HCT116 (cell line): ENCODE data around the gene TAPT1. TPM values are rescaled to one million over a fixed set of nuclear protein-coding genes. Genes with fewer than 3 reads are reported as not detected.

Experiments
- ATAC-seq: fragments of 200-7000 bp; cut with Tn5 transposase; 2 replicates; pipeline ENCODE4 v1.9.1; 2020; ENCODE audit warnings: mild to moderate bottlenecking, moderate library complexity
- BruUV-seq: library from RNA; stranded (reverse); fragments of 400-500 nt; replicated peaks from 2 replicates; lab custom pipeline; 2021; lab: Mats Ljungman, UMichigan
- CTCF ChIA-PET: fragments of 300-600 bp; sonication (Branson Sonifier 250); formaldehyde crosslinking; loops from one replicate; lab custom pipeline; 2021; ENCODE audit warnings: antibody characterized with exemption; lab: Charles Lee
- POLR2A ChIA-PET: fragments of 300-600, 350-600 bp; sonication (Branson Sonifier 250); formaldehyde crosslinking; loops from one replicate; lab custom pipeline; 2021; ENCODE audit warnings: antibody characterized with exemption; lab: Charles Lee
- RAD21 ChIA-PET, 2 experiments: fragments of 300-600 bp; sonication (Branson Sonifier 250); formaldehyde crosslinking; loops; one replicate each; lab custom pipeline; 2023; ENCODE audit warnings: low total read pairs in 2 of 2; ENCODE audit not compliant: uncharacterized antibody in 2 of 2, unreplicated experiment in 2 of 2, low non-redundant PET in 1 of 2; lab: Charles Lee
- DNase-seq: peaks from one replicate; pipeline ENCODE4 v3.0.0-alpha.2; 2010; ENCODE audit warnings: low read depth, low spot score
- H2AFZ ChIP-seq: fragments of 200-600 bp; shearing (Covaris generic), sonication (generic); 2 replicates; pipeline ENCODE4 v1.6.1; 2017; ENCODE audit warnings: low read depth, mixed run types, mixed read lengths, antibody characterized with exemption, low read length; ENCODE audit not compliant: poor library complexity, severe bottlenecking
- H3K27ac ChIP-seq: 2 replicates; pipeline ENCODE4 v1.5.1; 2012; ENCODE audit warnings: low read depth, low read length
- H3K27me3 ChIP-seq: fragments of 200-600 bp; sonication (generic); 2 replicates; pipeline ENCODE4 v1.6.1; 2016; ENCODE audit warnings: mixed run types, low read length, mixed read lengths; ENCODE audit not compliant: insufficient read depth
- H3K36me3 ChIP-seq, 2 experiments: fragments of 200-500 bp in 1 of 2; fragments of 200-600 bp in 1 of 2; sonication (Bioruptor generic) in 1 of 2; sonication (generic) in 1 of 2; 2 replicates each; pipeline versions ENCODE4 v1.5.1 to v1.6.1; 2014 to 2016; ENCODE audit warnings: low read length in 2 of 2, inconsistent platforms in 1 of 2, mixed read lengths in 1 of 2, mixed run types in 1 of 2; ENCODE audit not compliant: insufficient read depth in 2 of 2, control insufficient read depth in 1 of 2
- H3K4me1 ChIP-seq, 2 experiments: fragments of 200-600 bp in 1 of 2; sonication (generic) in 1 of 2; 2 replicates each; pipeline versions ENCODE4 v1.5.1 to v1.6.1; 2012 to 2017; ENCODE audit warnings: low read length in 2 of 2, inconsistent platforms in 1 of 2, mild to moderate bottlenecking in 1 of 2, mixed read lengths in 1 of 2, mixed run types in 1 of 2, moderate library complexity in 1 of 2; ENCODE audit not compliant: insufficient read depth in 2 of 2, control insufficient read depth in 1 of 2
- H3K4me2 ChIP-seq: fragments of 200-600 bp; sonication (generic); 2 replicates; pipeline ENCODE4 v1.6.1; 2017; ENCODE audit warnings: mixed run types, low read length, mixed read lengths
- H3K4me3 ChIP-seq, 2 experiments: fragments of 200-600 bp in 1 of 2; sonication (generic) in 1 of 2; replicated peaks in 1 of 2; 2 replicates each; pipeline ENCODE4 v1.5.1; 2011 to 2016; ENCODE audit warnings: low read length in 2 of 2, control low read depth in 1 of 2, low read depth in 1 of 2, mild to moderate bottlenecking in 1 of 2, mixed read lengths in 1 of 2, mixed run types in 1 of 2
- H3K79me2 ChIP-seq: fragments of 200-600 bp; sonication (generic); 2 replicates; pipeline ENCODE4 v1.6.1; 2017; ENCODE audit warnings: mild to moderate bottlenecking, mixed run types, low read length, moderate library complexity, mixed read lengths; ENCODE audit not compliant: insufficient read depth
- H3K9ac ChIP-seq: fragments of 200-600 bp; sonication (generic); 2 replicates; pipeline ENCODE4 v1.6.1; 2016; ENCODE audit warnings: low read length, mixed read lengths
- H3K9me2 ChIP-seq: fragments of 200-600 bp; sonication (generic), shearing (Covaris generic); 2 replicates; pipeline ENCODE4 v1.6.1; 2017; ENCODE audit warnings: mixed run types, mild to moderate bottlenecking, moderate library complexity; ENCODE audit not compliant: insufficient read depth
- H3K9me3 ChIP-seq, 2 experiments: fragments of 200-500 bp in 1 of 2; fragments of 200-600 bp in 1 of 2; sonication (Bioruptor generic) in 1 of 2; sonication (generic) in 1 of 2; 2 replicates each; pipeline ENCODE4 v1.6.1; 2014 to 2017; ENCODE audit warnings: low read length in 2 of 2, mixed read lengths in 2 of 2, inconsistent platforms in 1 of 2, low read depth in 1 of 2, mild to moderate bottlenecking in 1 of 2, mixed run types in 1 of 2, moderate library complexity in 1 of 2; ENCODE audit not compliant: control insufficient read depth in 1 of 2, insufficient read depth in 1 of 2
- H4K20me1 ChIP-seq: fragments of 200-600 bp; sonication (generic), shearing (Covaris generic); 2 replicates; pipeline ENCODE4 v1.6.1; 2017; ENCODE audit warnings: mixed run types, mild to moderate bottlenecking, moderate library complexity; ENCODE audit not compliant: insufficient read depth
- ATF3 ChIP-seq: IDR thresholded peaks from 2 replicates; pipeline ENCODE4 v1.6.1; 2012
- CBX3 ChIP-seq: IDR thresholded peaks from 2 replicates; pipeline ENCODE4 v1.6.1; 2012; ENCODE audit warnings: low read depth
- CEBPB ChIP-seq: IDR thresholded peaks from 2 replicates; pipeline ENCODE4 v1.6.1; 2012; ENCODE audit warnings: low read depth
- CTCF ChIP-seq, 3 experiments: fragments of 200-600 bp in 1 of 3; sonication (generic) in 1 of 3; IDR thresholded peaks in 2 of 3; conservative IDR thresholded peaks in 1 of 3; 2 replicates each; pipeline ENCODE4 v1.5.1; 2012 to 2017; ENCODE audit warnings: low read depth in 2 of 3, low read length in 2 of 3, antibody characterized with exemption in 1 of 3, borderline replicate concordance in 1 of 3, control low read depth in 1 of 3, mild to moderate bottlenecking in 1 of 3, mixed read lengths in 1 of 3, mixed run types in 1 of 3, moderate library complexity in 1 of 3; ENCODE audit not compliant: insufficient read depth in 1 of 3
- EGR1 ChIP-seq: IDR thresholded peaks from 2 replicates; pipeline ENCODE4 v1.6.1; 2012; ENCODE audit warnings: low read depth
- ELF1 ChIP-seq: IDR thresholded peaks from 2 replicates; pipeline ENCODE4 v1.6.1; 2012; ENCODE audit warnings: low read depth, borderline replicate concordance
- EZH2 ChIP-seq: fragments of 200-600 bp; sonication (generic); IDR thresholded peaks from 2 replicates; pipeline ENCODE4 v1.6.1; 2017; ENCODE audit warnings: antibody characterized with exemption, mixed run types
- EZH2phosphoT487 ChIP-seq: fragments of 200-600 bp; IDR thresholded peaks from 2 replicates; pipeline ENCODE4 v1.6.1; 2018; ENCODE audit warnings: antibody characterized with exemption, borderline replicate concordance
- FOSL1 ChIP-seq: IDR thresholded peaks from 2 replicates; pipeline ENCODE4 v1.6.1; 2012; ENCODE audit warnings: low read depth
- MAX ChIP-seq: IDR thresholded peaks from 2 replicates; pipeline ENCODE4 v1.6.1; 2012
- POLR2A ChIP-seq: IDR thresholded peaks from 2 replicates; pipeline ENCODE4 v1.7.0; 2011; ENCODE audit warnings: borderline replicate concordance; ENCODE audit not compliant: insufficient read depth, insufficient read length; ENCODE audit errors: extremely low read depth
- SIN3A ChIP-seq: IDR thresholded peaks from 2 replicates; pipeline ENCODE4 v1.6.1; 2012; ENCODE audit warnings: low read depth
- SP1 ChIP-seq: IDR thresholded peaks from 2 replicates; pipeline ENCODE4 v1.6.1; 2012; ENCODE audit warnings: low read depth
- TCF7L2 ChIP-seq: IDR thresholded peaks from 2 replicates; pipeline ENCODE4 v1.7.0; 2011; ENCODE audit warnings: borderline replicate concordance, inconsistent platforms; ENCODE audit not compliant: insufficient read depth, insufficient read length; ENCODE audit errors: extremely low read depth
- YY1 ChIP-seq: IDR thresholded peaks from 2 replicates; pipeline ENCODE4 v1.6.1; 2011; ENCODE audit warnings: low read length, low read depth, moderate library complexity, mild to moderate bottlenecking; ENCODE audit not compliant: insufficient replicate concordance; ENCODE audit errors: extremely low read depth
- ZNF274 ChIP-seq: fragments of 200-500 bp; sonication (Bioruptor generic); IDR thresholded peaks from 2 replicates; pipeline ENCODE4 v1.6.1; 2014; ENCODE audit warnings: mild to moderate bottlenecking, low read depth, low read length, inconsistent platforms
- intact Hi-C: fragments of 100-400 bp; cut with micrococcal nuclease; formaldehyde crosslinking; loops from 2 replicates; pipeline ENCODE4 v1.10.0; 2022
- total RNA-seq: library from RNA; stranded (reverse); gene quantifications from one replicate; pipeline ENCODE4 v1.2.1, GENCODE V29; 2021; ENCODE audit not compliant: unreplicated experiment
- TF ChIP-seq, protein P1 (sequence below): IDR thresholded peaks from 2 replicates; pipeline ENCODE4 v1.6.1; 2012; ENCODE audit warnings: low read depth

Gene TAPT1
- total RNA-seq, 1 experiment from 2014 or later: 11.7 TPM

- ChIA-PET POLR2A (no interaction called here), CTCF (interaction anchor here (1.3 to 2.3 kb wide), 2 partner anchors 9 to 11 kb away, joined by 5 to 13 read pairs; no protein-coding TSS in a partner anchor), RAD21 (no interaction called here)
- Histone ChIP-seq H4K20me1 (no peaks in the 10 kb centered on the region), H3K79me2 (no peaks in the 10 kb centered on the region), H3K4me2 (no peak overlapping the region), H3K9me3 (no peaks in the 10 kb centered on the region), H3K27me3 (no peaks in the 10 kb centered on the region), H3K4me3 (no peak overlapping the region), H3K9ac (no peak overlapping the region), H3K27ac (no peak overlapping the region), H3K4me1 (no peaks in the 10 kb centered on the region), H3K9me2 (no peaks in the 10 kb centered on the region), H3K36me3 (no peaks in the 10 kb centered on the region), H2AFZ (no peak overlapping the region)
- intact Hi-C loops: no loop called here
- no TSS peak for BruUV-seq
- ATAC-seq (no peak), DNase-seq (no peak)
- TF ChIP-seq CEBPB: no peak
- no peak for TF ChIP-seq TCF7L2
- TF ChIP-seq FOSL1: no peak
- no peak for TF ChIP-seq MAX
- TF ChIP-seq ATF3: no peak
- no peak for TF ChIP-seq EZH2
- TF ChIP-seq ZNF274: no peak
- TF ChIP-seq ELF1: no peak
- no peak for TF ChIP-seq POLR2A
- TF ChIP-seq, protein P1, sequence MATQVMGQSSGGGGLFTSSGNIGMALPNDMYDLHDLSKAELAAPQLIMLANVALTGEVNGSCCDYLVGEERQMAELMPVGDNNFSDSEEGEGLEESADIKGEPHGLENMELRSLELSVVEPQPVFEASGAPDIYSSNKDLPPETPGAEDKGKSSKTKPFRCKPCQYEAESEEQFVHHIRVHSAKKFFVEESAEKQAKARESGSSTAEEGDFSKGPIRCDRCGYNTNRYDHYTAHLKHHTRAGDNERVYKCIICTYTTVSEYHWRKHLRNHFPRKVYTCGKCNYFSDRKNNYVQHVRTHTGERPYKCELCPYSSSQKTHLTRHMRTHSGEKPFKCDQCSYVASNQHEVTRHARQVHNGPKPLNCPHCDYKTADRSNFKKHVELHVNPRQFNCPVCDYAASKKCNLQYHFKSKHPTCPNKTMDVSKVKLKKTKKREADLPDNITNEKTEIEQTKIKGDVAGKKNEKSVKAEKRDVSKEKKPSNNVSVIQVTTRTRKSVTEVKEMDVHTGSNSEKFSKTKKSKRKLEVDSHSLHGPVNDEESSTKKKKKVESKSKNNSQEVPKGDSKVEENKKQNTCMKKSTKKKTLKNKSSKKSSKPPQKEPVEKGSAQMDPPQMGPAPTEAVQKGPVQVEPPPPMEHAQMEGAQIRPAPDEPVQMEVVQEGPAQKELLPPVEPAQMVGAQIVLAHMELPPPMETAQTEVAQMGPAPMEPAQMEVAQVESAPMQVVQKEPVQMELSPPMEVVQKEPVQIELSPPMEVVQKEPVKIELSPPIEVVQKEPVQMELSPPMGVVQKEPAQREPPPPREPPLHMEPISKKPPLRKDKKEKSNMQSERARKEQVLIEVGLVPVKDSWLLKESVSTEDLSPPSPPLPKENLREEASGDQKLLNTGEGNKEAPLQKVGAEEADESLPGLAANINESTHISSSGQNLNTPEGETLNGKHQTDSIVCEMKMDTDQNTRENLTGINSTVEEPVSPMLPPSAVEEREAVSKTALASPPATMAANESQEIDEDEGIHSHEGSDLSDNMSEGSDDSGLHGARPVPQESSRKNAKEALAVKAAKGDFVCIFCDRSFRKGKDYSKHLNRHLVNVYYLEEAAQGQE: no peak
- TF ChIP-seq CBX3: no peak
- no peak for TF ChIP-seq EZH2phosphoT487
- TF ChIP-seq SIN3A: no peak
- no peak for TF ChIP-seq CTCF (IDR thresholded peaks at IDR 0.05 in 2 of 3, conservative IDR thresholded peaks at IDR 0.05 in 1 of 3; ENCODE audit: borderline replicate concordance in 1 of 3, insufficient read depth in 1 of 3, low read depth in 2 of 3, low read length in 2 of 3)
- no peak for TF ChIP-seq YY1
- no peak for TF ChIP-seq EGR1
- no peak for TF ChIP-seq SP1
These were observed 18.9 kb downstream of the TAPT1 start for GRCh38 chr4:16207409-16207808.
